A549 (cell line): ENCODE data around the gene CEP162.
"Not testable (repeated sequence)": the region's sequence is repeated elsewhere in the genome, so short reads cannot be mapped to it uniquely, and the experiment has no call there.

Experiments
- FOSL2 ChIP-seq, 2 experiments: fragments of 450-650 bp in 1 of 2; fragments of >200 bp in 1 of 2; sonication (Bioruptor Twin) in 1 of 2; formaldehyde crosslinking; IDR thresholded peaks; 2 replicates each; pipeline versions ENCODE4 v1.5.0 to v1.6.1; 2016 to 2020; ENCODE audit warnings: mild to moderate bottlenecking in 1 of 2, moderate library complexity in 1 of 2
- TF ChIP-seq, protein P1 (sequence below): fragments of >200 bp; sonication (Bioruptor Twin); formaldehyde crosslinking; IDR thresholded peaks from 3 replicates; pipeline ENCODE4 v1.5.1; 2016

DNA sequence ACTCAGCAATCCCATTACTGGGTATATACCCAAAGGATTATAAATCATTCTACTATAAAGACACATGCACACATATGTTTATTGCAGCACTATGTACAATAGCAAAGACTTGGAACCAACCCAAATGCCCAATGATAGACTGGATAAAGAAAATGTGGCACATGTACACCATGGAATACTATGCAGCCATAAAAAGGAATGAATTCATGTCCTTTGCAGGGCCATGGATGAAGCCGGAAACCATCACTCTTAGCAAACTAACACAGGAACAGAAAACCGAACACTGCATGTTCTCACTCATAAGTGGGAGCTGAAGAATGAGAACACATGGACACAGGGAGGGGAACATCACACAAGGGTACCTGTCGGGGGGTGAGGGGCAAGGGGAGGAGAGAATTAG lies 63.1 kb downstream of the CEP162 start:
- not testable (repeated sequence) for TF ChIP-seq FOSL2 (IDR thresholded peaks at IDR 0.05); FOSL2 (CRISPR knock-in tag; IDR thresholded peaks at IDR 0.05)
- TF ChIP-seq, protein P1, sequence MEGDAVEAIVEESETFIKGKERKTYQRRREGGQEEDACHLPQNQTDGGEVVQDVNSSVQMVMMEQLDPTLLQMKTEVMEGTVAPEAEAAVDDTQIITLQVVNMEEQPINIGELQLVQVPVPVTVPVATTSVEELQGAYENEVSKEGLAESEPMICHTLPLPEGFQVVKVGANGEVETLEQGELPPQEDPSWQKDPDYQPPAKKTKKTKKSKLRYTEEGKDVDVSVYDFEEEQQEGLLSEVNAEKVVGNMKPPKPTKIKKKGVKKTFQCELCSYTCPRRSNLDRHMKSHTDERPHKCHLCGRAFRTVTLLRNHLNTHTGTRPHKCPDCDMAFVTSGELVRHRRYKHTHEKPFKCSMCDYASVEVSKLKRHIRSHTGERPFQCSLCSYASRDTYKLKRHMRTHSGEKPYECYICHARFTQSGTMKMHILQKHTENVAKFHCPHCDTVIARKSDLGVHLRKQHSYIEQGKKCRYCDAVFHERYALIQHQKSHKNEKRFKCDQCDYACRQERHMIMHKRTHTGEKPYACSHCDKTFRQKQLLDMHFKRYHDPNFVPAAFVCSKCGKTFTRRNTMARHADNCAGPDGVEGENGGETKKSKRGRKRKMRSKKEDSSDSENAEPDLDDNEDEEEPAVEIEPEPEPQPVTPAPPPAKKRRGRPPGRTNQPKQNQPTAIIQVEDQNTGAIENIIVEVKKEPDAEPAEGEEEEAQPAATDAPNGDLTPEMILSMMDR: not testable (repeated sequence)
